CD8-positive, alpha-beta memory T cell (primary cell): Measurements from ENCODE around the gene POU2F3. TPM values are rescaled to one million over a fixed set of nuclear protein-coding genes. Genes with fewer than 3 reads are reported as not detected.

ENCODE experiments used
- CTCF ChIA-PET: fragments of 350-600 bp; sonication (Branson Sonifier 250); formaldehyde crosslinking; loops from one replicate; lab custom pipeline; 2021; ENCODE audit warnings: antibody characterized with exemption; lab: Charles Lee
- POLR2A ChIA-PET: fragments of 350-600 bp; sonication (Branson Sonifier 250); formaldehyde crosslinking; loops from one replicate; lab custom pipeline; 2021; ENCODE audit warnings: antibody characterized with exemption; lab: Charles Lee
- DNase-seq, 5 donors: peaks; one replicate each; pipeline versions ENCODE4 v3.0.0 to v3.0.0-alpha.2; 2020 to 2022; ENCODE audit warnings: mixed read lengths in 1 of 5
- H3K27ac ChIP-seq: one replicate; pipeline ENCODE4 v1.7.0; 2013; ENCODE audit warnings: low read depth, mild to moderate bottlenecking, low read length, moderate library complexity
- H3K27me3 ChIP-seq: 2 replicates; pipeline ENCODE4 v1.7.0; 2013; ENCODE audit warnings: low read length, mild to moderate bottlenecking; ENCODE audit not compliant: insufficient read depth, poor library complexity, severe bottlenecking
- H3K36me3 ChIP-seq: 2 replicates; pipeline ENCODE4 v1.7.0; 2013; ENCODE audit warnings: mild to moderate bottlenecking, low read length, moderate library complexity; ENCODE audit not compliant: insufficient read depth
- H3K4me1 ChIP-seq: 2 replicates; pipeline ENCODE4 v1.7.0; 2013; ENCODE audit warnings: mild to moderate bottlenecking, low read length, moderate library complexity; ENCODE audit not compliant: insufficient read depth
- H3K4me3 ChIP-seq: 2 replicates; pipeline ENCODE4 v1.7.0; 2013; ENCODE audit warnings: mild to moderate bottlenecking, low read length
- H3K9me3 ChIP-seq: 2 replicates; pipeline ENCODE4 v1.7.0; 2013; ENCODE audit warnings: mild to moderate bottlenecking, low read length
- H3K27ac Mint-ChIP-seq, 8 donors: one replicate each; pipeline ENCODE4 v1.8.0; 2020 to 2021; ENCODE audit warnings: mixed read lengths in 8 of 8, mild to moderate bottlenecking in 6 of 8, inconsistent platforms in 3 of 8, moderate library complexity in 3 of 8
- H3K27me3 Mint-ChIP-seq, 2 donors: one replicate each; pipeline ENCODE4 v1.8.0; 2020 to 2021; ENCODE audit warnings: mixed read lengths in 2 of 2, mild to moderate bottlenecking in 1 of 2, moderate library complexity in 1 of 2
- H3K36me3 Mint-ChIP-seq, 3 donors: one replicate each; pipeline ENCODE4 v1.8.0; 2020 to 2021; ENCODE audit warnings: mixed read lengths in 3 of 3, inconsistent platforms in 1 of 3, mild to moderate bottlenecking in 1 of 3
- H3K4me1 Mint-ChIP-seq, 3 donors: one replicate each; pipeline ENCODE4 v1.8.0; 2020 to 2021; ENCODE audit warnings: mixed read lengths in 3 of 3, inconsistent platforms in 1 of 3, mild to moderate bottlenecking in 1 of 3
- H3K4me3 Mint-ChIP-seq, 7 donors: one replicate each; pipeline ENCODE4 v1.8.0; 2020 to 2021; ENCODE audit warnings: mixed read lengths in 7 of 7, mild to moderate bottlenecking in 6 of 7, moderate library complexity in 4 of 7, inconsistent platforms in 2 of 7
- H3K9me3 Mint-ChIP-seq, 5 donors: one replicate each; pipeline ENCODE4 v1.8.0; 2020 to 2022; ENCODE audit warnings: mixed read lengths in 5 of 5, mild to moderate bottlenecking in 3 of 5, moderate library complexity in 2 of 5, inconsistent platforms in 1 of 5
- polyA plus RNA-seq: library from polyadenylated mRNA; unstranded; fragments of 300-500 nt; fragmentation: Illumina TruSeq; gene quantifications from one replicate; pipeline ENCODE4 v1.2.3, GENCODE V29; 2021
- total RNA-seq, 2 experiments: library from RNA; stranded (reverse); gene quantifications; one replicate each; pipeline ENCODE4 v1.2.3, GENCODE V29; 2021

POU2F3 gene
- total and polyA plus RNA-seq, 3 experiments from 2014 or later, result not detected

- ChIA-PET POLR2A (no interaction called here), CTCF (no interaction called here)
- peaks cover 11 to 54% of the 10 kb centered on the region in 2 donors for H3K27me3 Mint-ChIP-seq
Observed at GRCh38 chr11:120261321-120261720, 21.4 kb downstream of the POU2F3 start.

DNA sequence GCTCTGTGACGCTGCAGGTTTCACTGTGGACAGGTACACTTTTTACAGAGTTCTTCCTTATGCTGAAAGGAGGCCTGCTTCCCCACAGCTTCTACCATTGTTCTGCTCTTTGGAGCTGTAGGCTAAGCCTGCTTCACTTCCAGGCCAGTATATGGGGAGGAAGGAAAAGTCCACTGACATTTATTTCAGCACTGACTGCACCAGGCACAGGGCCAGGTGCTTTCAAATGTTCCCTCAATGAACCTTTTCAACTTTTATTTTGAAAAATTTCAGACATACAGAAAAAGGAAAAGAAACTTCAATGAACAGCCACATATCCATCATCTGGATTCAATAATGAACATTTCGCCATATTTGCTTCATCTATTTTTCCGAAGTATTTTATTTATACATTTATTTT lies 22.0 kb downstream of the POU2F3 start:
- H3K27ac ChIP-seq, result no peak overlapping the region
- no peaks in the 10 kb centered on the region for H3K9me3 Mint-ChIP-seq
- CTCF ChIA-PET, result no interaction called here
- no peak overlapping the region for H3K27ac Mint-ChIP-seq
- H3K4me1 ChIP-seq, result no peaks in the 10 kb centered on the region
- no peaks in the 10 kb centered on the region for H3K36me3 Mint-ChIP-seq
- H3K27me3 ChIP-seq, result peaks cover 4% of the 10 kb centered on the region
- H3K4me3 ChIP-seq, result no peak overlapping the region
- POLR2A ChIA-PET, result no interaction called here
- H3K4me1 Mint-ChIP-seq, result no peaks in the 10 kb centered on the region
- no peaks in the 10 kb centered on the region for H3K36me3 ChIP-seq
- no peaks in the 10 kb centered on the region for H3K9me3 ChIP-seq
- no peak overlapping the region for H3K4me3 Mint-ChIP-seq
- no peak for DNase-seq
- H3K27me3 Mint-ChIP-seq, result peaks cover 11 to 54% of the 10 kb centered on the region in 2 donors

More at GRCh38 chr11:120261321-120261720, 21.4 kb downstream of the POU2F3 start:
- Histone ChIP-seq H3K9me3 (no peaks in the 10 kb centered on the region), H3K36me3 (no peaks in the 10 kb centered on the region), H3K4me3 (no peak overlapping the region), H3K27me3 (peaks cover 4% of the 10 kb centered on the region), H3K4me1 (no peaks in the 10 kb centered on the region), H3K27ac (no peak overlapping the region)
- no peak for DNase-seq
- Mint-ChIP-seq H3K4me1 (no peaks in the 10 kb centered on the region), H3K36me3 (no peaks in the 10 kb centered on the region), H3K4me3 (no peak overlapping the region), H3K9me3 (no peaks in the 10 kb centered on the region), H3K27ac (no peak overlapping the region)

DNA sequence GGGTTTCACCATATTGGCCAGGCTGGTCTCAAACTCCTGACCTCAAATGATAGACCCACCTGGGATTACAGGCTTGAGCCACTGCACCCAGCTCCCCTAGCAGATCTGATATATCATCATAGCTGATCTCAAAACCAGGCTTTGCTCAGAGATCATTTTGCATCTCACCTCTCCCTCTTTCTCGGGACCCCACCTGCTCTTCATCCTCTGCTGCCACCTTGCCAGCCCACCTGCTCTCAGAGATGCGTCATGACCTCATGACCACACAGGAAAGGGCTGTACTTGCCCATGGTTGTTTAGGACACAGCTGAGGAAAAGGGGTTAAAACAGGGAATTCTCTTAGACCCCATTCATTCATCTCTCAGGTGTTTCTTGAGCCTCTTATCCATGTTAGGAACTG lies 27.4 kb downstream of the POU2F3 start:
- Mint-ChIP-seq H3K4me1 (no peaks in the 10 kb centered on the region), H3K9me3 (peaks cover 0 to 2% (median 0%) of the 10 kb centered on the region in 5 donors), H3K4me3 (no peak overlapping the region), H3K36me3 (no peaks in the 10 kb centered on the region), H3K27me3 (peaks cover 1 to 44% of the 10 kb centered on the region in 2 donors), H3K27ac (no peak overlapping the region)
- no peak for DNase-seq
- POLR2A ChIA-PET, result no interaction called here
- Histone ChIP-seq H3K9me3 (no peaks in the 10 kb centered on the region), H3K27me3 (no peaks in the 10 kb centered on the region), H3K36me3 (no peaks in the 10 kb centered on the region), H3K4me1 (no peaks in the 10 kb centered on the region), H3K4me3 (no peak overlapping the region), H3K27ac (no peak overlapping the region)
- CTCF ChIA-PET, result no interaction called here

GRCh38 chr11:120268686-120269085 lies 28.7 kb downstream of the POU2F3 start:
- no peaks in the 10 kb centered on the region for H3K9me3 ChIP-seq
- Mint-ChIP-seq H3K27ac (no peak overlapping the region), H3K9me3 (peaks cover 0 to 2% (median 0%) of the 10 kb centered on the region in 5 donors), H3K4me1 (no peaks in the 10 kb centered on the region), H3K4me3 (no peak overlapping the region), H3K27me3 (peaks cover 1 to 38% of the 10 kb centered on the region in 2 donors), H3K36me3 (no peaks in the 10 kb centered on the region)
- H3K4me3 ChIP-seq, result no peak overlapping the region
- H3K27ac ChIP-seq, result no peak overlapping the region
- CTCF ChIA-PET, result interaction anchor here (1.5 kb wide), 1 partner anchor 39 kb away, joined by 3 read pairs; no protein-coding TSS in a partner anchor
- H3K4me1 ChIP-seq, result no peaks in the 10 kb centered on the region
- H3K36me3 ChIP-seq, result no peaks in the 10 kb centered on the region
- POLR2A ChIA-PET, result no interaction called here
- no peaks in the 10 kb centered on the region for H3K27me3 ChIP-seq
- no peak for DNase-seq

- Histone ChIP-seq H3K4me3 (no peak overlapping the region), H3K9me3 (no peaks in the 10 kb centered on the region), H3K27ac (no peak overlapping the region), H3K27me3 (no peaks in the 10 kb centered on the region), H3K36me3 (no peaks in the 10 kb centered on the region), H3K4me1 (no peaks in the 10 kb centered on the region)
- H3K9me3 Mint-ChIP-seq, result peaks cover 0 to 2% (median 0%) of the 10 kb centered on the region in 5 donors
- H3K27ac Mint-ChIP-seq, result no peak overlapping the region
- H3K4me1 Mint-ChIP-seq, result no peaks in the 10 kb centered on the region
- ChIA-PET POLR2A (no interaction called here), CTCF (no interaction called here)
- peaks cover 6 to 31% of the 10 kb centered on the region in 2 donors for H3K27me3 Mint-ChIP-seq
- no peak overlapping the region for H3K4me3 Mint-ChIP-seq
- no peaks in the 10 kb centered on the region for H3K36me3 Mint-ChIP-seq
- no peak for DNase-seq
Observed at GRCh38 chr11:120270386-120270785, 30.4 kb downstream of the POU2F3 start.

DNA sequence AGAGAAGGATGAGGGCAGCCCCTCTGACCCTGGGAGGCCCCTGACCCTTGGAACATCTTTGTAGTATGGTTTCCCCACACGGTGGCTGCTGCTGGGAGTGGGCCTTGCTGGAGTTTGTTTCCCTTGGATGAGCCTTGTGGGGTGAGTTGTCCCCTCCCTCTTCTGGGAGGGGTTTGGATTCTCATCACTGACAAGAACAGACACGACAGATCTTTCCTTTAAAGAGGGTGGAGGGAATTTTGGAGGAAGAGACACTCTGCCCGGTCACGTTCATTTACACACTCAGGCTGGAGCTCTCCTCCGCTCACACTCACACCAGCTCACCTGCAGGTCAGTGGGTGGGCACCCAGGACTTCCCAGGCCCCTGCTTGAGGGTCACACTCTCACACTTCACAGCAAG lies 31.7 kb downstream of the POU2F3 start:
- peaks cover 8 to 20% of the 10 kb centered on the region in 2 donors for H3K27me3 Mint-ChIP-seq
- no peak for DNase-seq
- no peak overlapping the region for H3K4me3 Mint-ChIP-seq
- Histone ChIP-seq H3K4me1 (no peaks in the 10 kb centered on the region), H3K36me3 (no peaks in the 10 kb centered on the region), H3K27ac (no peak overlapping the region), H3K9me3 (no peaks in the 10 kb centered on the region), H3K4me3 (no peak overlapping the region), H3K27me3 (no peaks in the 10 kb centered on the region)
- H3K4me1 Mint-ChIP-seq, result no peaks in the 10 kb centered on the region
- H3K36me3 Mint-ChIP-seq, result no peaks in the 10 kb centered on the region
- POLR2A ChIA-PET, result no interaction called here
- H3K9me3 Mint-ChIP-seq, result peaks cover 0 to 2% (median 0%) of the 10 kb centered on the region in 5 donors
- CTCF ChIA-PET, result no interaction called here
- no peak overlapping the region for H3K27ac Mint-ChIP-seq

DNA sequence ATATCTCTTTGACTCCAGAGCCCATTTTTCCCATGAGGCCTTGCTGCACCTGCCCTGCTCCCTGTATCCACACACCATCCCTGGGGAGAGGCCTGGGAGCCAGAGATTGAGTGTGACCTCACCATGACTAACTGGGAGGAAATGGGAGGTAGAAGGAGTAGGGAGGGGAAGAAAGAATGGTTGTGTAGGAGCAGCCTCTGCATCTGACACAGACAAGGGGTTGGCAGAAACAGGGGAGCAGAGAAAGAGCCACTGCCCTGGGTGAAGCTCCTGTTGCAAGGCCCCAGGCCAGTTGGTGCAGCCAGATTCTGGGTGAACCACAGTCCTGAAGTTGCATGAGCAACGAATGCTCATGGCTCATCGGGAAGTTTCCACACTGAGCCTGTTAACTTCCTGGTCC lies 32.4 kb downstream of the POU2F3 start:
- H3K27me3 ChIP-seq, result no peaks in the 10 kb centered on the region
- H3K4me1 Mint-ChIP-seq, result no peaks in the 10 kb centered on the region
- peaks cover 0 to 2% (median 0%) of the 10 kb centered on the region in 5 donors for H3K9me3 Mint-ChIP-seq

DNA sequence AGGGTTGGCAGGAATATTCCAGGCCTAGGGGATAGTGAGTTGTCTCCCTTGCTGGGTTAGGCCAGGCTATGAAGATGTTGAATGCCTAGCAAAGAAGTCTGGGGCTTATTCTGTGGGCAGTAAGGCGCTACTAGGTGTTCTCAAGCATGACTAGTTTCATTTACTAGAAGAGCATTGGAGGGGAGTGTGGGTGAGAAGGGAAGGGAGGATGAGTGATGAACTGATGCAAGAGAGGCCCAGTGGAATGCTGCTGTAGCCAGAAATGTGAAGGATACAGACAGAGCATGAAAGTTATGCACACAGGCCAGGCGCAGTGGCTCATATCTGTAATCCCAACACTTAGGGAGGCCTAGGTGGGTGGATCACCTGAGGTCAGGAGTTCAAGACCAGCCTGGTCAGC lies 33.5 kb downstream of the POU2F3 start:
- DNase-seq, result no peak
- CTCF ChIA-PET, result no interaction called here

More for the DNA sequence above, 32.4 kb downstream of the POU2F3 start:
- Histone ChIP-seq H3K4me1 (no peaks in the 10 kb centered on the region), H3K36me3 (no peaks in the 10 kb centered on the region), H3K4me3 (no peak overlapping the region), H3K27ac (no peak overlapping the region), H3K9me3 (no peaks in the 10 kb centered on the region)
- Mint-ChIP-seq H3K27ac (no peak overlapping the region), H3K27me3 (peaks cover 8 to 15% of the 10 kb centered on the region in 2 donors), H3K4me3 (no peak overlapping the region), H3K36me3 (no peaks in the 10 kb centered on the region)
- DNase-seq, result no peak
- ChIA-PET POLR2A (no interaction called here), CTCF (no interaction called here)

More for the DNA sequence above, 33.5 kb downstream of the POU2F3 start:
- H3K4me3 Mint-ChIP-seq, result no peak overlapping the region
- H3K9me3 Mint-ChIP-seq, result peaks cover 0 to 2% (median 0%) of the 10 kb centered on the region in 5 donors
- POLR2A ChIA-PET, result no interaction called here
- Histone ChIP-seq H3K36me3 (no peaks in the 10 kb centered on the region), H3K4me3 (no peak overlapping the region), H3K27me3 (no peaks in the 10 kb centered on the region), H3K4me1 (no peaks in the 10 kb centered on the region), H3K27ac (no peak overlapping the region), H3K9me3 (no peaks in the 10 kb centered on the region)
- no peaks in the 10 kb centered on the region for H3K4me1 Mint-ChIP-seq
- H3K36me3 Mint-ChIP-seq, result no peaks in the 10 kb centered on the region
- peaks cover 8 to 11% of the 10 kb centered on the region in 2 donors for H3K27me3 Mint-ChIP-seq
- no peak overlapping the region for H3K27ac Mint-ChIP-seq
